Tongue (tissue), 2 donors: ENCODE results near the gene FAM193A. TPM values are rescaled to one million over a fixed set of nuclear protein-coding genes. Genes with fewer than 3 reads are reported as not detected.

Experiments used
- small RNA-seq: library from RNA; depleted of rRNA; stranded (forward); fragments of <200 nt; gene quantifications from one replicate; pipeline ENCODE3, GENCODE V24; 2014; ENCODE audit warnings: low replicate concordance
- total RNA-seq: library from RNA; depleted of rRNA; stranded (reverse); fragments of >200 nt; gene quantifications from one replicate; pipeline ENCODE4 v1.2.3, GENCODE V29; 2014

The FAM193A gene
- total RNA-seq, 1 donor from 2014 or later = 23.7 TPM

Small RNAs within 50 kb of the gene (small RNA-seq; reads per million reads assigned to genes)
- not detected for gene CR545473.1
- gene RF00019 = not detected

Other genes starting within 250 kb of the FAM193A start
- gene ZFYVE28, start 118.0 kb upstream of the FAM193A start, total RNA-seq = 10.1 TPM
- gene CFAP99, start 117.7 kb upstream of the FAM193A start, total RNA-seq = not detected
- 35.7 TPM for gene RNF4, start 67.5 kb upstream of the FAM193A start, total RNA-seq
- 20.7 TPM for gene TNIP2, start 219.7 kb downstream of the FAM193A start, total RNA-seq